Medulla oblongata (tissue), 1 donor: ENCODE results near the gene ANKRD23.
"Not testable (repeated sequence)": the region's sequence is repeated elsewhere in the genome, so short reads cannot be mapped to it uniquely, and the experiment has no call there.

Experiments
- DNase-seq: peaks from one replicate; pipeline ENCODE4 v3.0.0-alpha.2; 2015; ENCODE audit errors: extremely low spot score

ANKRD23 gene

DNA sequence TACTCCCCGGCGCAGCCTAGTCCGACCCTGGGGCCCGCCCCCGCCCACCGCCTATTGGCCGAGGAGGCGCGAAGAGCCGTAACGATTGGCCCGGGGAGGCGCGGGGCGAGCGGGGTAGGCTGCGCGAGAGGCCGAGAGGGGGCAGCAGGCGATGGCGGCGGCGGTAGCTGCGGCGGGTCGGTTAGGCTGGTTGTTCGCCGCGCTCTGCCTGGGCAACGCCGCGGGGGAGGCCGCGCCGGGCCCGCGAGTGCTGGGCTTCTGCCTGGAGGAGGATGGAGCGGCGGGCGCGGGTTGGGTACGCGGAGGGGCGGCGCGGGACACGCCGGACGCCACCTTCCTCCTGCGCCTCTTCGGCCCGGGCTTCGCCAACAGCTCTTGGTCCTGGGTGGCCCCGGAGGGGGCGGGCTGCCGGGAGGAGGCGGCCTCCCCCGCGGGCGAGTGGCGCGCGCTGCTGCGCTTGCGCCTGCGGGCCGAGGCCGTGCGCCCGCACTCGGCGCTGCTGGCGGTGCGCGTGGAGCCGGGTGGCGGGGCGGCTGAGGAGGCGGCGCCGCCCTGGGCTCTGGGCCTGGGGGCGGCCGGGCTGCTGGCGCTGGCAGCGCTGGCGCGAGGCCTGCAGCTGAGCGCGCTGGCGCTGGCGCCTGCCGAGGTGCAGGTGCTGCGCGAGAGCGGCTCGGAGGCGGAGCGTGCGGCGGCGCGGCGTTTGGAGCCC lies 27.5 kb downstream of the ANKRD23 start, which contains the start of gene CNNM3:
Gene CNNM3, plus strand, starts transcription at position 142 of the 709 bp plus-strand sequence. Its CDS starts 10 bp downstream, at position 152.
- peak; percentile 97 for DNase-seq

DNA sequence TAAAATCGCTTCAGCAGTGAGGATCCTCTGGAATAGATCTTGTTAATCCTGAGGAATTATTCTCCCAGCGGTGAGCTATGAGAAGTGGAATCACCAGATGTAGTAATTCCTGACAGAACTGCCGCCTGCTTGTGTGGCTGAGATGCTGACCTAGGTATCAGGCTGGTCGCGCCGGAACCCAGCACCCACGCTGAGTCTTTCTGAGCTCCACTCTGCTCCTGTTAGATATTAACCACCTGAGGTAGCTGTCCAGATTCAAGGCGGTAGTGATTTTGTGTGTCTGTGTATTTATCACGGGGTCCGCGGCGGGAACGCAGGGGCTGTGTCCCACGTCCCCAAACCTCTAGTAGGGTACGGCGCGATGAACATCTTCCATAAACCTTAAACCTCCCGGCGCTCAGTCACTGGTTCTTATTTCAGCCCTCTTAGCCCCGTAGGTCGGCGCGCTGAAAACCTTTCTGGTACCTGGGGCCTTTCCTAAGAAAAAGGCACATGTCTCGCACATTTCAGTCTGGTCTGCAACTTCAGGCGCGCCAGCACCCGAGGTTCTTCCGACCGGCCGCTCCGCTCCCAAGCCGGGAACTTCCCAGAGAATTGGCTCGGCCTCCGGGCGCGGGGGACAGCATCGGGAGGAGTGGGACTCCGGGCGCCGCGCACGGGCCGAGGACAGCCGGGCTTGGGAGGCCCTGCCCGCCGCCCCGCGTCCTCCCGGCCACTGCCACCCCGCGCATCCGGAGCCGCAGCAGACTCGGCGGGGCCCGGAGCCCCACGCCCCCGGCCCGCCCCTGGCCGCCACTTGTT lies 28.3 kb downstream of the ANKRD23 start:
- peak; percentile 29 for DNase-seq

DNA sequence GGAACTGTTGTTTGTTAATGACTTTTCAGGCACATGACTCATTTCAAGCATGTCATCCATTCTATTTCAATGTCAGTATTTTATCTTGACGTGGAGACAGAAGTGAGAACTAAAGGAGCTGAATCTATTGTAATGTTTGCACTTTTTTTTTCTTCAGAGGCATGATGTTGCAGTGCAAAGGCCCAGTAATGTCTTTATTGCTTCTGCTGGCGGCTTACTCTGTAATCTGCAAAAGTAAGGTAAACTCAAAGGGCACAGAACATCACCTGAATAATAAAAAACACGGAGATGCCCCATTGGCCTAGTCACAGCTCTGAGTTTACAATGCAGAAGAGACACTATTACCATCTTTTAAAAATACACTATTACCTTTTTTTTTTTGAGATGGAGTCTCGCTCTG lies 30.2 kb downstream of the ANKRD23 start:
- DNase-seq = no peak

DNA sequence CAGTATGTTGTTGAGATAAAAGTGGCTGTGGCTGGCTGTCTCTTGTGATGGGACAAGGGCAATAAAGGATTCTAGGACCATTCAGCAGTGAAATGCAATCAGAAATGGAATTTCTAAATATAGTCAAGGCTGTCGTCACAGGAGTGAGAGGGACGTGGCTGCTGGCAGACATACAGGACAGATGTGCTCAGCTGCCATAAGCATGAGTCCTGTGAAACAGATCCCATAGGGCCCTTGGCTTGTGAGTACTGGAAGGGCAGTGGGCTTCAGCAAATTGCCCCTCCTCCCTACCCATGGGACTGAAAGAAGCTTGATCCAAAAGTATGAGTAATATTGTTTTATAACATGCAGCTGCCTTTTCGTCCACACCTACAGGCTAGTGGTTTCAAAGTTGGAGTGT lies 31.9 kb downstream of the ANKRD23 start:
- DNase-seq = no peak

DNA sequence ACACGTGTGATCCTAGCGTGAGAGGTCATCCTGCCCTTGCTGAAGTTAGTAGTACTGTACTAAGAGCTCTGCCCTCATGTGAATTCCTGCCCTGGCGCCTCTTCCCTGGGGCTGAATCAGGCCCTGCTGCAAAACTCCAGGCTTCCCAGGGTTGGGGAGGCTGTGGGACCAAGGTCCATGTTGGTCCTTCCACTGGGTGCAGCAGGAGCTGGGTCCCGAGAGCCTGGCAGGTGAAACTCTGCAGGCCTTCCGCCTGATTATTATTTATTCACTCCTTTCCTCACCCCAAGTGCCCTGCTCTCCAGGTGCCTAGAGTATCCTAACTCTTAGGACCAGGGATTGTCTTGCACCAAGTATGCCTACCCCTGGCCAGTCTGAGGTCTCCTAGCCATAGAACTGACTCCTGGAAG lies 33.0 kb downstream of the ANKRD23 start:
- DNase-seq = no peak

DNA sequence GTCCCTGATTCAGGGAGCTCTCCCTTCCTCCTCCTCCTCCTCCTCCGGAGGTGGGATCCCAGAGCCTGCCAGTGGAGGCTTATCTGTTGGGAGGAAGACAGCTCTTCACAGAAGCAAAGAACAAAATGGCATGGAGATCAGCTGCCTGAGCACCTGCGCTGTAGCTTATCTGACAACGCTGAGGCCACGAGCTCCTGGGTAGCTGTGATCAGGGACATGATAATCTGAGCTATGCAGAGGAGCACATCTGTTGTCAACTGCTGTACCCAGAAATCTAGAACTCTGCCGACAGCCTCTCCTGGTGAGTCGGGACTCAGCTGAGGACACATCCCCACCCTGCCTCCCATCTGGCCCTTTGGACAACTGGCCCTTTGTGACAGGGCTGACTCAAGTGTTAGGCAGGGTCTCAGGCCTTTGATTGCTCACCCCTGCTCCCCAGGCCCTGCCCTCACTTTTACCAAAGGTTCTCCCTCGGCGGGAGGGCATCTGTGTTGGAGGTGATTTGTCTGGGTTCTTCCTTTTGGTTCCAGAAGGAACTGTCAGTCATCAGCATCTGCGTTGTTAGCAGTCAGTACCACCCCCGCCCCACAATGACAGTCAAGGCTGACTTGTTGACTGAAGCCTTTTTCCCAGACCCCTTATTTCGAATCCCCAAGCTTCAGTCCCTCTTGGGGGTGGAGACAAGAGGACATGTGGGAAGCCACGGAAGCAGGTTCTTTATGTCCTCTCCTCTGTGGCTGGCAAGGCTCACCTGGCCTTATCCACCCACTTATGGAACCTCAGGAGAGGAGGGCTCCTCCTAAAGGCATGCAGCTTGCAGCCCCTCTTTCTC lies 33.7 kb downstream of the ANKRD23 start:
- DNase-seq = no peak

DNA sequence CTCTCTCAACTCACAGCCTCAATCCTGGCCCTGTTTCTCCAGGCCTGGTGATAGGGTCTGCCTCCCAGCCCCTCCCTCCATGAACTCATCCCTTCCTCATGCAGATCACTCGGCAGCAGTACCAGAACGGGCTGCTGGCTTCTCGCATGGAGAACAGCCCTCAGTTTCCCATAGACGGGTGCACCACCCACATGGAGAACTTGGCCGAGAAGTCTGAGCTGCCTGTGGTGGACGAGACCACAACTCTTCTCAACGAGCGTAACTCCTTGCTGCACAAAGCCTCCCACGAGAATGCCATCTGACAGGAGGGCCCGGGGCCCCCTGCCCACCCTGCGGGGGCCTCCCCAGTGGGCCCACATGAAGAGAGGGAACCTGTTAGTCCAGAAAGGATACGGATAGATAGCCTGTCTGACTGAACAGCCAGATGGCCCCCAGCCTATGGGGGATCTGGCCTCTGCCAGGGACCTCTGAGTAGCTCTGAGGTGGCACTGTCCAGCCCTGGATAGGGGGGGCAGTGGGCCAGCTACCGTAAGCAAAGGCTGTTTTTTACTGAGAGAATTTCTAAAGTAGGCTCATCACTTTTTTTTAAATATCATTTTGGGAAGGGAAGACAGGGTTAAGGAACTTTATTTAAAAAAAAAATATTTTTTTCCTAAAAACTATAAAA lies 34.5 kb downstream of the ANKRD23 start:
- no peak for DNase-seq

DNA sequence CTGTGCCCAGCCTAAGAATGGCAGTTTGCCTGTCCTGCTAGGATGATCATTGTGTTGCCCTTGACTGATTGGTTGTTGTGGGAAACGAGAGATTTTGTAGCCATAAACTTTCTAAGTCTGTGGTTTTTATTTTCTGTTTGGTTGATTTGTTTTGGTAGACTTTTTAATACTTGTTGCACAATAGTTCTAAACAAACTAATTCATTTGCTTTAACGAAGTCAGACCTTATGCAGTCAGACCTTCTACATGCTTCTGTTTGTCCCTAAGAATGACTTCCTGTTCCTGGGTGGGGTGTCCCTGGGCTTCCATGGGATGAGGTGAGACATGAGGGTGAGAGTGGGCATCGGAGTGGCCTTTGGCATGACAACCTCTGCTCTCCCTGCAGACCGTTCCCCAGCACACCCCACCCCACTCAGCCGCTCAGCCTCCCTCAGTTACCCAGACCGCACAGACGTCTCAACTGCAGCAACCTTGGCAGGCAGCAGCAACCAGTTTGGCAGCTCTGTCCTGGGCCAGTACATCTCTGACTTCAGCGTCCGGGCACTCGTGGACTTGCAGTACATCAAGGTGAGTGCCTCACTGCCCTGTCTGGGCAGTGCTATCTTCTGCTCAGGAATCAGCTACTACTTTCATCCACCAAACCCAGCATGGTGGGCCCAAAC lies 35.5 kb downstream of the ANKRD23 start:
- no peak for DNase-seq

DNA sequence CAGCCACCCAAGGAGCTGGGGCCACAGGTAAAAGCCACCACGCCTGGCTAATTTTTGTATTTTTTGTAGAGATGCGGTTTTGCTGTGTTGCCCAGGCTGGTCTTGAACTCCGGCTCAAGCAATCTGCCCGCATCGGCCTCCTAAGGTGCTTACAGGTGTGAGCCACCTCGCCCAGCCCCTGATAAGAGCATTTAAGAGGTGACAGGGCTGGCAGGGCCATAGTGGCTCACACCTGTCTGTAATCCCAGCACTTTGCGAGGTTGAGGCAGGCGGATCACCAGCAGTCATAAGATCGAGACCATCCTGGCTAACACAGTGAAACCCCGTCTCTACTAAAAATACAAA lies 36.7 kb downstream of the ANKRD23 start:
- DNase-seq = no peak

DNA sequence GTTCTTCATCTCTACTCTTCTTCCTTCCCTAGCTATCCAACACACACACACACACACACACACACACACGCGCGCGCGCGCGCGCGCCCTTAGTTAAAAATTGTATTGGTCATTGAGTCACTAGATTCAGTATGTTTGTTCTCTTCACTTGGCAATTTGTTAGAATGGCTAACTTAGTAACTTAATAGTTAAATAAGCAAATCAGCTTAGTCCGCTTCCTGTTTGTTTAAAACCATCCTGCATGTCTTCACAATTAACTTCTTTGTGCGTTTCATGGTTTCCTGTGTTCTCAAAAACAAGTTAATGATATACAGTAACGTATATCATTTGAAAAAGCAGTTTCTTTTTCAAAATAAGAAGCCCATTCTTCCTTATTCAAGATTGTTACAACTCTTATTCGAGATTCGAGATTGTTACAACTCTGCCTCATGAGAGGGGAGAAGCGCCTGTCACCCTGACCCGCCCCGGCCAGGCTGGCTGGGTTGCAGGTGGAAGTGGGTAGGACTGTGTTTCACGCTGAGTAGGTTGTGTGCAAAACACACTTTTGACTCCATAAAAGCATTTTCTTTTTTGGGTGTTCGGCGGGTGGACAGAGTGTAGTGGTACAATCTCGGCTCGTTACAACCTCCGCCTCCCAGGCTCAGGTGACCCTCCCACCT lies 37.2 kb downstream of the ANKRD23 start:
- DNase-seq = no peak

DNA sequence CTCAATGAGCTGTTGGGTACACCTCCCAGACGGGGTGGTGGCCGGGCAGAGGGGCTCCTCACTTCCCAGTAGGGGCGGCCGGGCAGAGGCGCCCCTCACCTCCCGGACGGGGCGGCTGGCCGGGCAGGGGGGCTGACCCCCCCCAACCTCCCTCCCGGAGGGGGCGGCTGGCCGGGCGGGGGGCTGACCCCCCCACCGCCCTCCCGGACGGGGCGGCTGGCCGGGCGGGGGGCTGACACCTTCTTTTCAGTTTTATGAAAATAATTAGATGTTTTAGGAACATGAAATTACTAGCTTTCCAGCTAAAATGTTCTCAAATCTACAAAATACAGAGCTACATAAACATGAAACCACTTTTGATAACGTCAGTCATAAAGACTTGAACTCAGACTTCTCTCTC lies 37.9 kb downstream of the ANKRD23 start:
- DNase-seq = not testable (repeated sequence)

DNA sequence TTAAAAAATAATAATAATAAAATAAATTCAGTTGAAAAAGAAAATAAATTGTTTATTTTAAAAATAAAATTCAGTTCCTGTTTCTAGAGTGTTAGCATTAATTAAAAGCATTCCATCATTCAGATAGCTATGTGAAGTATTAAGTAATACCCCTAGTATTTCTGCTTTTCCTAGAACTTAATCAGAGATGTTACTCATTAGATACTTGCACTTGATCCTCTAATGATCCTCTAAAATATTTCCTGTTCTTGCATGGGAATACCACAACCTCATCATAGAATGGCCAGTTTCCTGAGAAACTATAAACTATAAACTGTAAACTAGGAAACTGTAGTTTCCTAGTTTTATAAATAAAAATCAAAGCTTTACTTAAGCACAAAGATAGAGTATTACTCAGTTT lies 38.8 kb downstream of the ANKRD23 start:
- no peak for DNase-seq

DNA sequence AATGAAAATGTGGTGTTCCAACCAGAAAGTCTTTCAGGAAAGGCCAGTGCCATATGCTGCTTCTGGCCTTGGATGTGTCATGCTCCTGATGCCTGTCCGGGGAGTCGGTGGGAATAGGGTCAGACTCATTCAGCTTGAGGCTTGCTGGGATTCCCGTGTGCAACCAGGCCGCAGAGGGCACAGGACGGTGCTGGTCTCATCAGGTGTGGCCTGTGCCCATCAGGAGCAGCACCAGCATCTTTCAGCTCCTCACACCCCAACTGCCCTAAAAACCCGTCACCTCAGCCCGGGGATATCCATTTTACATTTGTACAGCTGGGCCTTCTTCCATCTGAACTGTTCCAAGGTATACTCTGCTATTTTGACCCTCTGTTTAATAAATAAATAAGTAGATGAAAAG lies 41.1 kb downstream of the ANKRD23 start:
- no peak for DNase-seq

DNA sequence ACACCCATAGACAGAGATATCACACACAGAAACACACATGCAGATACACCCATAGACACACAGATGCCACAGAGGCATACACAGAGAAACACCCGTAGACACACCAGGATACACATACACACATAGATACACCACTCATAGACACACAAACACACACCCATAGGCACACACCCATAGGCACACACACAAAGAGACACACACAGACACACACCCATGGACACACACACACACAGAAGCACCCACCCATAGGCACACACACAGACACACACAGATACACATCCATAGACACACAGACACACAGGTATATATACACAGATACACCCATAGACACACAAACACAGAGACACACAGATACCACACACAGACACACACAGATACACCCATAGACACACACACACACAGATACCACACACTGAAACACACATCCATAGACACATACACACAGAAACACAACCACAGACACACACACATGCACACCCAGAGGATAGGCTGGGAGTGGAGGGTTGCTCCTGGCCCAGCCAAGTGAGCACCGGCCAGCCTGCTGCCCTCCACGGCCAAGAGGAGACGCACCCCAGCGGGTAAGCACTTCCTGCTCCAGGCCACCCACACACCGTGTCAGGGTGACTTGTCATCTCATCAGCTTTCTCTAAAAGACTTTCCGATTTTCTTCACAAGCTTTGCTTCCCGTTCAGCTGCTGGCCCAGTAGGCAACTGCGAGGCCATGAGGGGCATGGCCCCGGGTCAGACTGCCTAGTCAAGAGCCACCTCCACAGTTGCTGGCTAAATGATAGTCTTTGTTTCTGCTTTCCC lies 41.8 kb downstream of the ANKRD23 start:
- no peak for DNase-seq

DNA sequence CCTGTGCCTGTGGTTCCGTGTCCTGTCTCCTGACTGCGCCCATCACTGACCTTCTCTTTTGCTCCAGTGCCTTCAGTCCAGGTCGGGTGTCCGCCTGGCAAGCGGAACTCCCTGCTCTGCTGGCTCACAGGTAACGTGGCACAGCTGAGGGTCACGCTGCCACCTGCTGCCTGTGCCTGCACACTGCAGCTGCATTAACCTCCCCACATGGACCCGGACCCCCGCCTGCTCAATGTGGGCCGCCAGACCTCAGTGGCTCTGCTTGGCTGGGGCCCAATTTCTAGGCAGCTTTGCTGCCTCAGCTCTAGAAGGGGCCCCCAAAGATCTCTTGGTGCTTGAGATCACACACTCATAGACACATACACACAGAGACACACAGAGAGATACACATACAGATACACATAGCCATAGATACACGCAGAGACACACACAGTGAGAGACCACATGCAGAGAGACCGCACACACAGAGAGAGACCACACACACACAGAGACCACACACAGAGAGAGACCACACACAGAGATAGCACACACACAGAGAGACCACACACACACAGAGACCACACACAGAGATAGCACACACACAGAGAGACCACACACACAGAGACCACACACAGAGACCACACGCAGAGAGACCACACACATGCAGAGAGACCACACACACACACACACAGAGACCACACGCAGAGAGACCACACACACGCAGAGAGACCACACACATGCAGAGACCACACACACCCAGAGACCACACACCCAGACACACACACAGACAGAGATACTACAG lies 42.6 kb downstream of the ANKRD23 start:
- peak; percentile 60 for DNase-seq

DNA sequence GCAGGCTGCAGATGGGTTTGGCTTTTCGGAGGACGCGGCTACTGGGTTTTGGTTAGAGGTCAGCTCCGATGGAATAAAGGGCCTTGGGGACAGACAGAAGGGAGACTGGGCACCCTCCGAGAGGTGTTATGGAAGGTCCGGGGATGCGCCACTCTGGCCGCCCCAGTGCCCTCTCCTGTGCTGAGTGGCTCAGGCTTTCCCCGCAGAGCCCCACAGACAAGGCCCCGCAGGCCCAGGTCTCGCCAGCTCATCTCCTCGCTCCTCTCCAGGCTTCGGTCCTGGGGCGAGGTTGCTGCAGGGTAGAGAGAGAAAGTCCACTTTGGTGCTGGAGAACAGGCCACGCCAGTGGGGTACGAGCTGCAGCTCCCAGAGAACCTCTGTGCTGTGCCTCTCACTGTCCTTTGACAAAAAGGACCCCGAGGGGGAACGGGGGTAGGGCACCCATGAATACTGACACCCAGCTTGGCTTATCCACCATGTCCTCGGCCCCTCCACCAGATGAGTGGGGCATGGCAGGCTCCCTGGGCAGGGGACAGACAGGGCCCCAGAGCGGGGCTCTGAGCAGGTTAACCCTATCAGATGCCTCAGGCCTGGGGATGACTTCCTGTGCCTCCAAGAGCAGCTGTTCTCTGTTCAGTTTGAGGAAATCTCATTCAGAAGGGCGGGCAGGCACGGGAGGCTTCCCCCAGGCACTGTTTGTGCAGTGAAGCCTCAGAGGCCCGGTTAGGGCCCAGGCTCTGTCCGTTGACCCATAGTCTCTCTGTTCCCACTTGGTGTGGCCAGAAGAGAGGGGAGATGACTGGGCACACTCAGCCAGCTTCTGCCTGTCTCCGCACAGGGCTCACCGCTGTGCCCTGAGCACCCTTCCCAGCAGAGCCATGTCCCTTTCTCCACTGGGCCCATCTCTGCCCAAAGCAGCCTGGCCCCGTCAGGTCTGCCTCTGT lies 43.5 kb downstream of the ANKRD23 start:
- no peak for DNase-seq

DNA sequence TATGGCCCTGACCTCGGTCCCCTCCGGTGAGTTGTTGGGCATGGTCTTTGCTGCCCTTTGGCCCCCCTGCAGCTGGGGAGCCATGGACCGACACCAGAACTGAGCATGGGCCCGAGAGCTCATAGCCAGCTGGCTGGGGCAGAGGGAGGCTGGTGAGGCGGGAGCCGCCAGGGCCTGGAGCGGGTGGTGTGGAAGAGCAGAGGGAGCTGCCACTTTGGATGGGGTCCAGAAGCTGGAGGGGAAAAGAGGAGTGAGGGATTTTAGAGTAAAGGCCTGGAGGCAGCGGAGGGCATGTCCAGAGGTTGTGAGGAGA lies 44.2 kb downstream of the ANKRD23 start:
- no peak for DNase-seq
